H9 (cell line): Measurements from ENCODE around the gene UBE3B. TPM values are rescaled to one million over a fixed set of nuclear protein-coding genes. Genes with fewer than 3 reads are reported as not detected.

Experiments used
- DNase-seq: peaks from one replicate; pipeline ENCODE4 v3.0.0-alpha.2; 2017
- H2AFZ ChIP-seq: one replicate; pipeline ENCODE4 v1.6.1; 2013; ENCODE audit warnings: mild to moderate bottlenecking, low read length, control low read depth, moderate library complexity
- H2AK5ac ChIP-seq: 2 replicates; pipeline ENCODE4 v1.6.1; 2013; ENCODE audit warnings: low read length, control low read depth, mixed read lengths; ENCODE audit not compliant: insufficient read length
- H2BK120ac ChIP-seq: one replicate; pipeline ENCODE4 v1.6.1; 2013; ENCODE audit warnings: low read depth, mild to moderate bottlenecking, low read length, control low read depth, inconsistent platforms; ENCODE audit not compliant: poor library complexity, severe bottlenecking
- H2BK12ac ChIP-seq: 2 replicates; pipeline ENCODE4 v1.6.1; 2013; ENCODE audit warnings: low read length, control low read depth, mixed read lengths, low read depth; ENCODE audit not compliant: insufficient read length
- H2BK15ac ChIP-seq: 2 replicates; pipeline ENCODE4 v1.6.1; 2013; ENCODE audit warnings: low read depth, low read length, control low read depth
- H2BK20ac ChIP-seq: one replicate; pipeline ENCODE4 v1.6.1; 2013; ENCODE audit warnings: low read depth, mild to moderate bottlenecking, low read length, control low read depth, inconsistent platforms; ENCODE audit not compliant: poor library complexity, severe bottlenecking
- H2BK5ac ChIP-seq: 2 replicates; pipeline ENCODE4 v1.6.1; 2013; ENCODE audit warnings: low read length, control low read depth, mixed read lengths; ENCODE audit not compliant: insufficient read length
- H3K14ac ChIP-seq: 2 replicates; pipeline ENCODE4 v1.6.1; 2013; ENCODE audit warnings: low read length, control low read depth; ENCODE audit not compliant: insufficient read depth
- H3K18ac ChIP-seq: 2 replicates; pipeline ENCODE4 v1.6.1; 2013; ENCODE audit warnings: low read depth, mild to moderate bottlenecking, mixed read lengths, low read length, control low read depth; ENCODE audit not compliant: insufficient read length
- H3K23ac ChIP-seq: 2 replicates; pipeline ENCODE4 v1.6.1; 2013; ENCODE audit warnings: low read length, control low read depth, mixed read lengths, low read depth; ENCODE audit not compliant: insufficient read length
- H3K23me2 ChIP-seq: 2 replicates; pipeline ENCODE4 v1.6.1; 2013; ENCODE audit warnings: low read depth, mild to moderate bottlenecking, mixed read lengths, low read length, control low read depth; ENCODE audit not compliant: insufficient read length, poor library complexity, severe bottlenecking
- H3K27ac ChIP-seq: 2 replicates; pipeline ENCODE4 v1.5.1; 2013; ENCODE audit warnings: low read length, control low read depth, mixed read lengths, low read depth; ENCODE audit not compliant: insufficient read length
- H3K27me3 ChIP-seq: 2 replicates; pipeline ENCODE4 v1.6.1; 2013; ENCODE audit warnings: low read length, control low read depth, inconsistent platforms; ENCODE audit not compliant: insufficient read depth
- H3K4ac ChIP-seq: 2 replicates; pipeline ENCODE4 v1.6.1; 2013; ENCODE audit warnings: low read depth, mild to moderate bottlenecking, control low read depth, inconsistent platforms, low read length, moderate library complexity
- H3K4me1 ChIP-seq: 2 replicates; pipeline ENCODE4 v1.6.1; 2013; ENCODE audit warnings: low read length, control low read depth, inconsistent platforms; ENCODE audit not compliant: insufficient read depth
- H3K4me2 ChIP-seq: 2 replicates; pipeline ENCODE4 v1.6.1; 2013; ENCODE audit warnings: low read length, control low read depth, mixed read lengths; ENCODE audit not compliant: insufficient read length, insufficient read depth
- H3K56ac ChIP-seq: 2 replicates; pipeline ENCODE4 v1.6.1; 2013; ENCODE audit warnings: low read depth, mild to moderate bottlenecking, mixed read lengths, low read length, control low read depth; ENCODE audit not compliant: insufficient read length
- H3K79me1 ChIP-seq: 2 replicates; pipeline ENCODE4 v1.6.1; 2013; ENCODE audit warnings: low read depth, mild to moderate bottlenecking, moderate library complexity, low read length, control low read depth, inconsistent platforms; ENCODE audit not compliant: insufficient read depth, poor library complexity, severe bottlenecking
- H3K79me2 ChIP-seq: 2 replicates; pipeline ENCODE4 v1.6.1; 2013; ENCODE audit warnings: low read length, control low read depth, inconsistent platforms; ENCODE audit not compliant: insufficient read depth
- H3K9ac ChIP-seq: 2 replicates; pipeline ENCODE4 v1.6.1; 2013; ENCODE audit warnings: low read length, control low read depth, mixed read lengths; ENCODE audit not compliant: insufficient read length; ENCODE audit errors: extremely low read depth
- H3K9me3 ChIP-seq: one replicate; pipeline ENCODE4 v1.6.1; 2013; ENCODE audit warnings: low read depth, low read length, inconsistent platforms; ENCODE audit not compliant: control insufficient read depth
- H3T11ph ChIP-seq: one replicate; pipeline ENCODE4 v1.6.1; 2013; ENCODE audit warnings: mild to moderate bottlenecking, low read length, control low read depth, inconsistent platforms
- H4K20me1 ChIP-seq: one replicate; pipeline ENCODE4 v1.6.1; 2013; ENCODE audit not compliant: control insufficient read depth, insufficient read length, insufficient read depth
- H4K5ac ChIP-seq: 2 replicates; pipeline ENCODE4 v1.6.1; 2013; ENCODE audit warnings: low read depth, mild to moderate bottlenecking, mixed read lengths, low read length, control low read depth; ENCODE audit not compliant: insufficient read length
- H4K8ac ChIP-seq: replicated peaks from 2 replicates; pipeline ENCODE4 v1.6.1; 2013; ENCODE audit warnings: low read length, control low read depth, mixed read lengths, low read depth; ENCODE audit not compliant: insufficient read length
- H4K91ac ChIP-seq: 2 replicates; pipeline ENCODE4 v1.6.1; 2013; ENCODE audit warnings: low read depth, mild to moderate bottlenecking, moderate library complexity, mixed read lengths, low read length, control low read depth; ENCODE audit not compliant: insufficient read length
- H3K27ac Mint-ChIP-seq, 3 experiments: 2 replicates in 2 of 3; 3 replicates in 1 of 3; pipeline ENCODE4 v1.8.0; 2020 to 2021; ENCODE audit warnings: mixed read lengths in 3 of 3, mild to moderate bottlenecking in 1 of 3, moderate library complexity in 1 of 3
- H3K27me3 Mint-ChIP-seq: 2 replicates; pipeline ENCODE4 v1.8.0; 2021; ENCODE audit warnings: low read depth, mild to moderate bottlenecking, moderate library complexity, mixed read lengths
- H3K36me3 Mint-ChIP-seq, 3 experiments: 2 replicates in 2 of 3; 3 replicates in 1 of 3; pipeline ENCODE4 v1.8.0; 2020 to 2021; ENCODE audit warnings: low read depth in 3 of 3, mixed read lengths in 3 of 3; ENCODE audit not compliant: insufficient read depth in 1 of 3
- H3K4me1 Mint-ChIP-seq, 2 experiments: 2 replicates each; pipeline ENCODE4 v1.8.0; 2020; ENCODE audit warnings: mixed read lengths in 2 of 2
- H3K4me3 Mint-ChIP-seq, 2 experiments: 2 replicates in 1 of 2; 3 replicates in 1 of 2; pipeline ENCODE4 v1.8.0; 2020 to 2021; ENCODE audit warnings: mild to moderate bottlenecking in 2 of 2, mixed read lengths in 2 of 2, moderate library complexity in 1 of 2
- H3K9me3 Mint-ChIP-seq, 2 experiments: 2 replicates in 1 of 2; 3 replicates in 1 of 2; pipeline ENCODE4 v1.8.0; 2020; ENCODE audit warnings: mild to moderate bottlenecking in 2 of 2, mixed read lengths in 2 of 2, moderate library complexity in 1 of 2
- CTCF ChIP-seq: fragments of 200-600 bp; sonication (generic); conservative IDR thresholded peaks from 3 replicates; pipeline ENCODE4 v1.8.0; 2021; ENCODE audit warnings: antibody characterized with exemption, mild to moderate bottlenecking
- WGBS: extraction: QIAGEN DNeasy Blood & Tissue Kit; methylation state at CpG from one replicate; pipeline ENCODE4 v1.1.7; 2013; ENCODE audit warnings: missing lambda C conversion rate, low lambda C conversion rate, mixed read lengths; ENCODE audit not compliant: insufficient read length; ENCODE audit errors: extremely low coverage; 5-methylcytosine and 5-hydroxymethylcytosine counted together
- total RNA-seq: library from RNA; stranded (reverse); gene quantifications from 2 replicates; pipeline ENCODE4 v1.2.1, GENCODE V29; 2021

UBE3B gene
- total RNA-seq, 1 experiment from 2014 or later = 24.2 TPM

- Histone ChIP-seq H3K79me2 (no peaks in the 10 kb centered on the region), H3K9ac (no peak overlapping the region), H3K4me1 (0 out of 2 replicates have a peak, but pooled peaks cover 4% of the 10 kb centered on the region), H3K18ac (no peak overlapping the region), H2AK5ac (no peak overlapping the region), H2BK120ac (no peak overlapping the region), H3K14ac (no peak overlapping the region; the same call in 1 of the 2 replicates), H3K27ac (no peak overlapping the region), H3K9me3 (no peaks in the 10 kb centered on the region), H2BK20ac (no peak overlapping the region), H4K91ac (no peak overlapping the region), H4K5ac (no peak overlapping the region), H3K4me2 (no peak overlapping the region), H3K56ac (no peak overlapping the region), H3K4ac (no peak overlapping the region), H4K20me1 (no peaks in the 10 kb centered on the region), H2BK5ac (no peak overlapping the region), H4K8ac (no peak overlapping the region), H3K23me2 (no peaks in the 10 kb centered on the region), H3K23ac (no peak overlapping the region), H2AFZ (no peak overlapping the region), H2BK12ac (no peak overlapping the region), H2BK15ac (no peak overlapping the region), H3K79me1 (no peaks in the 10 kb centered on the region), H3T11ph (no peak overlapping the region), H3K27me3 (no peaks in the 10 kb centered on the region)
- H3K36me3 Mint-ChIP-seq = peaks cover 2 to 10% (median 9%) of the 10 kb centered on the region in 3 experiments; a peak in 4 of 7 replicates
- H3K4me1 Mint-ChIP-seq = peaks cover 12 to 13% of the 10 kb centered on the region in 2 experiments
- no peak for DNase-seq
- no peaks in the 10 kb centered on the region for H3K9me3 Mint-ChIP-seq
- no peak overlapping the region for H3K4me3 Mint-ChIP-seq
- TF ChIP-seq CTCF = no peak
- 0 out of 7 replicates have a peak overlapping the region, but pooled peaks of 1 of the 3 experiments have one; percentile 81 for H3K27ac Mint-ChIP-seq
- no CpG with 5 or more reads among the region's 15 CpGs for WGBS
- no peaks in the 10 kb centered on the region for H3K27me3 Mint-ChIP-seq
These were observed 57.0 kb downstream of the UBE3B start for GRCh38 chr12:109534456-109534855.
